Right lobe of liver (tissue), 6 donors: ENCODE measurements around the gene OPCML. TPM values are rescaled to one million over a fixed set of nuclear protein-coding genes. Genes with fewer than 3 reads are reported as not detected.

Experiments used
- ATAC-seq, 4 donors: fragments of 200-7000 bp; cut with Tn5 transposase; one replicate each; pipeline ENCODE4 v1.9.1; 2020; ENCODE audit warnings: mild to moderate bottlenecking in 4 of 4, moderate library complexity in 4 of 4
- DNase-seq, 3 donors: peaks; one replicate each; pipeline ENCODE4 v3.0.0-alpha.2; 2020
- H3K27ac ChIP-seq, 3 donors: fragments of 200-600 bp; one replicate each; pipeline ENCODE4 v1.8.0; 2022
- H3K27me3 ChIP-seq, 2 donors: fragments of 200-600 bp; one replicate each; pipeline ENCODE4 v1.8.0; 2022
- H3K36me3 ChIP-seq, 4 donors: fragments of 200-600 bp; sonication (generic) in 1 of 4; one replicate each; pipeline versions ENCODE4 v1.5.1 to v1.8.0; 2017 to 2022; ENCODE audit warnings: control low read depth in 1 of 4
- H3K4me1 ChIP-seq, 4 donors: fragments of 200-600 bp; sonication (generic) in 1 of 4; one replicate each; pipeline versions ENCODE4 v1.5.1 to v1.8.0; 2017 to 2022; ENCODE audit warnings: control low read depth in 1 of 4
- H3K4me3 ChIP-seq, 3 donors: fragments of 200-600 bp; one replicate each; pipeline ENCODE4 v1.8.0; 2022
- H3K9me3 ChIP-seq, 4 donors: fragments of 200-600 bp; sonication (generic) in 1 of 4; one replicate each; pipeline versions ENCODE4 v1.5.1 to v1.8.0; 2017 to 2022; ENCODE audit warnings: control low read depth in 1 of 4
- POLR2A ChIP-seq: fragments of 450-650 bp; IDR thresholded peaks from one replicate; pipeline ENCODE4 v1.6.1; 2017; ENCODE audit warnings: antibody characterized with exemption, mild to moderate bottlenecking
- whole genome bisulfite sequencing: methylation state at CpG from one replicate; pipeline ENCODE4 v1.1.6; 2018; ENCODE audit warnings: low coverage, low lambda C conversion rate; ENCODE audit not compliant: insufficient coverage; ENCODE audit errors: missing lambda C conversion rate; 5-methylcytosine and 5-hydroxymethylcytosine counted together
- intact Hi-C, 2 donors: fragments of 100-400 bp; cut with DNase I; formaldehyde crosslinking; loops; one replicate each; pipeline versions ENCODE4 v1.11.2 to v1.14.1; 2022
- total RNA-seq, 6 experiments: library from RNA; depleted of rRNA in 2 of 6; stranded (reverse); fragments of >200 nt in 2 of 6; fragmentation: NEBNext Ultra II Directional in 3 of 6; extraction: Animal tissue kit (Norgen Biotek cat#: 25700) in 3 of 6; gene quantifications; one replicate each; pipeline versions ENCODE4 v1.1.0 to v1.2.4, GENCODE V29; 2016 to 2023
- TF ChIP-seq, protein P1 (sequence below), 4 donors: fragments of 200-600 bp in 3 of 4; fragments of 450-650 bp in 1 of 4; IDR thresholded peaks; one replicate each; pipeline versions ENCODE4 v1.5.1 to v1.8.0; 2016 to 2022; ENCODE audit warnings: antibody characterized with exemption in 4 of 4, mild to moderate bottlenecking in 2 of 4
- donor health status: DM: no; HTN: yes; CAD: no.
- donor health status: DM: no; HTN: no; CAD: no.
- donor health status: DM: no; HTN: no; CAD: no.
- donor health status: DM: no; HTN: yes; CAD: no.
- donor health status: DM: no; HTN: yes; CAD: no.

OPCML gene
- total RNA-seq, 6 experiments from 2014 or later = 0.11 TPM; not detected in 5

DNA sequence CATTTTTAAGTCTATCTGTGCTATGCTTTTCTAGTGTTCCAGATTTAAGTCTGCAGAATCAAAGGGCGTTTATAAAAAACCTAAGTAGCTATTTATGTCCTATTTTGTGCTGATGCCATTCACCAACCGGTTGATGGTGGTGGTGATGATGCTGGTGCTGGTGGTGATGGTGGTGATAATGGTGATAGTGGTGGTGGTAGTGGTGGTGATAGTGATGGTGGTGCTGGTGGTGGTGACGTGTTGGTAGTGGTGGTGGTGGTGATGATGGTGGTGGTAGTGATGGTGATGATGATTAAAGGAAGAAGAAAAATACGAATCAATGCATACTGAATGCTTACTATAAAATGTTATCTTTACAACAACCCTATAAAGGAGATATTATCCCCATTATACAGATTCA is 178.2 kb downstream of the OPCML start:
- no peaks in the 10 kb centered on the region for H3K9me3 ChIP-seq
- WGBS = 53% methylated on average over 4 of the region's 4 CpGs
- H3K36me3 ChIP-seq = no peaks in the 10 kb centered on the region
- H3K27ac ChIP-seq = no peak overlapping the region
- DNase-seq = no peak
- no peaks in the 10 kb centered on the region for H3K27me3 ChIP-seq
- TF ChIP-seq, protein P1, sequence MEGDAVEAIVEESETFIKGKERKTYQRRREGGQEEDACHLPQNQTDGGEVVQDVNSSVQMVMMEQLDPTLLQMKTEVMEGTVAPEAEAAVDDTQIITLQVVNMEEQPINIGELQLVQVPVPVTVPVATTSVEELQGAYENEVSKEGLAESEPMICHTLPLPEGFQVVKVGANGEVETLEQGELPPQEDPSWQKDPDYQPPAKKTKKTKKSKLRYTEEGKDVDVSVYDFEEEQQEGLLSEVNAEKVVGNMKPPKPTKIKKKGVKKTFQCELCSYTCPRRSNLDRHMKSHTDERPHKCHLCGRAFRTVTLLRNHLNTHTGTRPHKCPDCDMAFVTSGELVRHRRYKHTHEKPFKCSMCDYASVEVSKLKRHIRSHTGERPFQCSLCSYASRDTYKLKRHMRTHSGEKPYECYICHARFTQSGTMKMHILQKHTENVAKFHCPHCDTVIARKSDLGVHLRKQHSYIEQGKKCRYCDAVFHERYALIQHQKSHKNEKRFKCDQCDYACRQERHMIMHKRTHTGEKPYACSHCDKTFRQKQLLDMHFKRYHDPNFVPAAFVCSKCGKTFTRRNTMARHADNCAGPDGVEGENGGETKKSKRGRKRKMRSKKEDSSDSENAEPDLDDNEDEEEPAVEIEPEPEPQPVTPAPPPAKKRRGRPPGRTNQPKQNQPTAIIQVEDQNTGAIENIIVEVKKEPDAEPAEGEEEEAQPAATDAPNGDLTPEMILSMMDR (IDR thresholded peaks at IDR 0.05) = no peak
- TF ChIP-seq POLR2A = no peak
- no peak for ATAC-seq
- no peak overlapping the region for H3K4me3 ChIP-seq
- no peaks in the 10 kb centered on the region for H3K4me1 ChIP-seq
- intact Hi-C loops = no loop called here

DNA sequence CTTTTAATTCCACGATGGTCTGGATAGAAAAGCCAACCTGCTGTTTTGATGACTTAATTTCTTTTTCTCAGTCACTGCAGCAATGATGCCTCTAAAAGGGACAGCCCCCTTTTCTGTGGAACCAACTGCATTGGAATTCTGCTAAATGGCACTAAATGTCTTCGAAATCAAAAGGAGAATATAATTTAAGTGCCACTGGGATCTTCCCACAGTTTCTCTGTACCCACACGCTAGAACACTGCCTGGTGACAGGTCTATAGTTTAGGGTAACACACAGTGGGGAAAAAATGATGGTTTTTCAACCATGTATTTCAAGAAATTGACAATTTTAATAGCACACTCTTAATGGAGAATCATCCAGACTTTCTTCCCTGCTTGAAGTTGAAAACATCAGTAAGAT is 182.3 kb downstream of the OPCML start:
- WGBS = 25% methylated on average over 3 of the region's 3 CpGs
- no peaks in the 10 kb centered on the region for H3K36me3 ChIP-seq
- no peak overlapping the region for H3K27ac ChIP-seq
- no peaks in the 10 kb centered on the region for H3K27me3 ChIP-seq
- DNase-seq (no peak), ATAC-seq (no peak)
- intact Hi-C loops = no loop called here
- H3K9me3 ChIP-seq = no peaks in the 10 kb centered on the region
- no peak overlapping the region for H3K4me3 ChIP-seq
- no peak for TF ChIP-seq POLR2A
- TF ChIP-seq, protein P1 (IDR thresholded peaks at IDR 0.05) = no peak
- H3K4me1 ChIP-seq = no peaks in the 10 kb centered on the region

DNA sequence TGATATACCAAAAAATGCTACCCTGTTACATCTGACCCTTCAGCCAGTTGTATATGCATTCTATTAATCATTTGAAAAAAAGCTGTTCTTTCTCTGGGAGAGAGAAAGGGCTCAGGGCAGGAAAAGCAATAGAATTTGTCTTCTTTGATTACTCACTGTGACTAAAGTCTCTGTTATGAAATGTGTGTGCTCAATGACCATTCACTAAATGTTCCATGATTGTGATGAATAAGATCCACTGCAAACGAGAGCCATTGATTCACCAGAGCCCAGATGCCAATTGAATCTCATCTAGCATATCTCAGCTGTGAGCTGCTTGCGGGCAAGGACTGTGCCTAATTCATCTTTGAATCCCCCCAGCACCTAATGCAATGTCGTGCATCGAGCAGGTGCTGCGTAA is 184.3 kb downstream of the OPCML start:
- ATAC-seq = no peak
- H3K4me1 ChIP-seq = no peaks in the 10 kb centered on the region
- intact Hi-C loops = no loop called here
- H3K9me3 ChIP-seq = no peaks in the 10 kb centered on the region
- H3K4me3 ChIP-seq = no peak overlapping the region
- DNase-seq = no peak
- TF ChIP-seq, protein P1 (IDR thresholded peaks at IDR 0.05) = no peak
- TF ChIP-seq POLR2A = no peak
- H3K27ac ChIP-seq = no peak overlapping the region
- H3K27me3 ChIP-seq = no peaks in the 10 kb centered on the region
- WGBS = 37% methylated on average over 3 of the region's 5 CpGs
- H3K36me3 ChIP-seq = no peaks in the 10 kb centered on the region

DNA sequence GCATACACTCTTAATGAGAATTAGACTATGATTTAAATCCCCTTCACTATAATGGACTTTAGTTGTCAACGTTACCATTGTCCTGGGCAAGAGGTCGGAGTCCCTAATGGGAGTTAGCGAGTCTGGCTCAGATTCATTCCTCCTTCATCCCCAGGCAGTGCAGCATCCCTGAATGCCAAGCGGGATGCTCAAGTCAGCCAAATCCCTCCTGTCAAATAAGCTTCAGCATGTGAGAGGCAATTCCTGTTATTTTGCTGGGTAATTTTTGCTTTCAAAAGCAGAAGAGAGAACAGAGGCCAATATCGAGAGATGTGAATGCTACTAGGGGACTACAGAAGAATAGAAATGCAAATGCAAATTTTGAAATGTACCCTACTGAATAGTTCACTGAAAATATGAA is 186.2 kb downstream of the OPCML start:
- Histone ChIP-seq H3K27me3 (no peaks in the 10 kb centered on the region), H3K36me3 (no peaks in the 10 kb centered on the region), H3K27ac (no peak overlapping the region), H3K4me1 (no peaks in the 10 kb centered on the region), H3K4me3 (no peak overlapping the region), H3K9me3 (no peaks in the 10 kb centered on the region)
- WGBS = 57% methylated on average over 4 of the region's 5 CpGs
- DNase-seq (no peak), ATAC-seq (no peak)
- TF ChIP-seq, protein P1 (IDR thresholded peaks at IDR 0.05) = no peak
- no peak for TF ChIP-seq POLR2A
- intact Hi-C loops = no loop called here

DNA sequence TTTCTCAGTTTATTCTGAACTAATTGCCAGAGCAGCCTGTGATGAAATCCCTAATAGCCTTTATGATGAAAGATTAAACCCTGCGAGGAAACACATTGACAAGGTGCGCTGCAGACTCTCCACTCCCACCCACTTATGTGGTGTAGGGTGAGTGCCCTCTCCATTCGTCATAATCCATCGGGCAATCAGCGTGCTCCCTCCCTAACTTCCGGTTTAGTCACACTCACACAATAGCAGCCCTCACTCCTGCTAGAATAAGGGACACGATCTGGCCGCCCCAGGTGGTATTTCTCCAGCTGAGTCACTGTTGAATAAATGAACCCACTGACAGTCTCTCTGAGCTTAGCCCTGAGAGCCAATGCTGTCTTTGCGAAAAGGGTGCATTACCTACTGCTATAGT is 188.3 kb downstream of the OPCML start:
- ATAC-seq (no peak), DNase-seq (no peak)
- H3K4me3 ChIP-seq = no peak overlapping the region
- TF ChIP-seq, protein P1 (IDR thresholded peaks at IDR 0.05) = no peak
- TF ChIP-seq POLR2A = no peak
- H3K4me1 ChIP-seq = no peaks in the 10 kb centered on the region
- no peaks in the 10 kb centered on the region for H3K27me3 ChIP-seq
- WGBS = 63% methylated on average over 2 of the region's 9 CpGs
- H3K9me3 ChIP-seq = no peaks in the 10 kb centered on the region
- no peaks in the 10 kb centered on the region for H3K36me3 ChIP-seq
- intact Hi-C loops = no loop called here
- no peak overlapping the region for H3K27ac ChIP-seq
